ENCODE results near the gene MORN3.
"Not testable (repeated sequence)": the region's sequence is repeated elsewhere in the genome, so short reads cannot be mapped to it uniquely, and the experiment has no call there.

The MORN3 gene

DNA sequence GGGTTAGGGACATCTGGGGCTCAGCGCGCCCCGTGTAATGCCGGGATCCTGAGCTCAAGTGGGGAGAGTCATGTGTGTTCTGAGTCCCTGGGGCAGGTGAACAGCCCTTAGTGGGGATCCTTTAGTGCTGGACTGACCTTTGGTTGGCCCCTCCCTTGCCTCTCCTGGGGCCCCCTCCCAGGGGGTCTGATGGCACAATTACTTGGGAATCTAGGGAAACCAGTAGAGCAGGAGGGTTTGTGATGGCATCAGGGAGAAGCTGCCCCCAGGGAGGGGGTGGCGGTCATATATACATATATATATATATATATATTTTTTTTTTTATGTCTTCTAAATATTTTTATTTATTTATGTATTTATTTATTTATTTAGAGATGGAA is at the start of gene MORN3:
Gene MORN3 (minus strand): TSS at position 134 of the 380 bp plus-strand sequence. CDS start 171 bp downstream, outside the sequence.
- in situ Hi-C loops (cut with MboI; ENCODE audit: low sequenced_read_pairs), result no loop called here

GRCh38 chr12:121718653-121719239 is 49.3 kb upstream of the MORN3 start:
- in situ Hi-C loops (cut with MboI; ENCODE audit: low sequenced_read_pairs), result no loop called here

GRCh38 chr12:121717041-121717699 is 47.7 kb upstream of the MORN3 start:
- in situ Hi-C loops (cut with MboI; ENCODE audit: low sequenced_read_pairs), result no loop called here

GRCh38 chr12:121715862-121716435 is 46.5 kb upstream of the MORN3 start:
- in situ Hi-C loops (cut with MboI; ENCODE audit: low sequenced_read_pairs), result no loop called here

- in situ Hi-C loops (cut with MboI; ENCODE audit: low sequenced_read_pairs), result not testable (repeated sequence)
Measured at GRCh38 chr12:121715055-121715454, 45.6 kb upstream of the MORN3 start.

GRCh38 chr12:121713793-121714192 is 44.3 kb upstream of the MORN3 start:
- in situ Hi-C loops (cut with MboI; ENCODE audit: low sequenced_read_pairs), result no loop called here

GRCh38 chr12:121713257-121713777 is 43.9 kb upstream of the MORN3 start:
- in situ Hi-C loops (cut with MboI; ENCODE audit: low sequenced_read_pairs), result no loop called here

DNA sequence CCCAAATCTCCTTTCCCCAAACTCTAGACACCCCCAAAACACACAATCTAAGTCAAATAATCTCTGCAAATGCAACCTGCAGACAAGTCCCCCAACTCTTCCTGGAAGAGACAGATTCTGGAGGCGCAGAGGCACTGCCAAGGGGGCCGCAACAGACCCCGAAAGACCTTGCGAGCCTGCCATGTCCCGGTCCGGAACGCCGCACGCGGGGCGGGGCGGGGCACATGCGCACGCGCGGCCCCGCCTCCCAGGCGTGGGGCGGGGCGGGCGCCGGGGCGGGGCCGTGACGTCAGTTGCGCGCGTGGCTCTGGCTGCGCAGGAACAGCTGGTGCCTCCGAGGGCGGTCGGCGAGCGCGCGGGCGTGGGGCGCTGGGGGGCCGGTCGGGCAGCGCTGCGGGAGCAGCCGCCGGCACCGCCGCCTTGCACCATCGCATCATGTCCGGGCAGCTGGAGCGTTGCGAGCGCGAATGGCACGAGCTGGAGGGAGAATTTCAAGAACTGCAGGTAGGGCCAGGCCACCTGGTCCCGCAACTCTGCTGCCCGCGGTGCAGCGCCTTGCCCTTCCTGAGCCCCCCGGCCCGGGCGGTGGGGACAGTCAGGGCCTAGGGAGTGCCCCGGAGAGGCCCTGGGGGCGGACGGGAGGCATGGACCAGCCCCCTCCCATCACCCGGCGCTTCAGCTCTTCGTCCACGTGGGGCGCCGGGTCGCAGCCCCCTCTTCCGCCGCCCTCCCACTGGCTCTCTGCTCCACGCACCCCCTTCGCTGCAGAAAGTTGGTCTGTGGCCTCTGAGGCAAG is 43.2 kb upstream of the MORN3 start, which contains the start of gene TMEM120B:
Gene TMEM120B (plus strand): TSS at position 292 of the 796 bp plus-strand sequence. CDS start 144 bp downstream, at position 436.
- in situ Hi-C loops (cut with MboI; ENCODE audit: low sequenced_read_pairs), result no loop called here

- in situ Hi-C loops (cut with MboI; ENCODE audit: low sequenced_read_pairs), result no loop called here
Measured at GRCh38 chr12:121712190-121712460, 42.7 kb upstream of the MORN3 start.

DNA sequence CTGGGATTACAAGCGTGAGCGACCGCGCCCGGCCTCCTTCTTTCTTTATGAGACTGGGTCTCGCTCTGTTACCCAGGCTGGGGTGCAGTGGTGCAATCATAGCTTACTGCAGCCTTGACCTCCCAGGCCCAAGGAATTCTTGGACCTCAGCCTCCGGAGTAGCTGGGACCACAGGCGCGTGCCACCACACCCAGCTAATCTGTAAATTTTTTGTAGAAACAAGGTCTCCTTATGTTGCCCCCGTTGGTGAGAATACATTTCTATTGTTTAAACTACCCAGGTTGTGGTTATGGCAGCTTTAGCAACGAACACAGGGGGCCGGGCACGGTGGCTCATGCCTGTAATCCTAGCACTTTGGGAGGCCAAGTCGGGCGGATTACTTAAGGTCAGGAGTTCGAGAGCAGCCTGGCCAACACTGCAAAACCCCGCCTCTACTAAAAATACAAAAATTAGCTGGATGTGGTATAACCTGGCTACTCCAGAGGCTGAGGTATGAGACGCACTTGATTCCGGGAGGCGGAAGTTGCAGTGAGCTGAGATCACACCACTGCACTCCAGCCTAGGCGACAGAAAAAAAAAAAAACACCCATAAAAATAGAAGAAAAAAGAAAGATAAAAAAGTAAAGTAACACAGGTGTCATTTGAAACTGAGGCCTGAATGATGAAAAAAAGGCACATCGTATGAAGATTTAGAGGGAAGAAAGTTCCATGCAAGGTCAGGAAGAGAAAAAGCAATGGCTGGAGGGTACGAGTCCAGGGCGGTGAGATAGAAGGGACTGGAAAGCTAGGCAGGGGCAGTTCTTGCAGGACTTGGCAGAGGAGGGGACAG is 42.1 kb upstream of the MORN3 start:
- in situ Hi-C loops (cut with MboI; ENCODE audit: low sequenced_read_pairs), result no loop called here

GRCh38 chr12:121709478-121709961 is 40.1 kb upstream of the MORN3 start:
- in situ Hi-C loops (cut with MboI; ENCODE audit: low sequenced_read_pairs), result no loop called here

- in situ Hi-C loops (cut with MboI; ENCODE audit: low sequenced_read_pairs), result not testable (repeated sequence)
Measured at GRCh38 chr12:121709064-121709424, 39.6 kb upstream of the MORN3 start.

GRCh38 chr12:121708313-121709063 is 39.0 kb upstream of the MORN3 start:
- in situ Hi-C loops (cut with MboI; ENCODE audit: low sequenced_read_pairs), result no loop called here

DNA sequence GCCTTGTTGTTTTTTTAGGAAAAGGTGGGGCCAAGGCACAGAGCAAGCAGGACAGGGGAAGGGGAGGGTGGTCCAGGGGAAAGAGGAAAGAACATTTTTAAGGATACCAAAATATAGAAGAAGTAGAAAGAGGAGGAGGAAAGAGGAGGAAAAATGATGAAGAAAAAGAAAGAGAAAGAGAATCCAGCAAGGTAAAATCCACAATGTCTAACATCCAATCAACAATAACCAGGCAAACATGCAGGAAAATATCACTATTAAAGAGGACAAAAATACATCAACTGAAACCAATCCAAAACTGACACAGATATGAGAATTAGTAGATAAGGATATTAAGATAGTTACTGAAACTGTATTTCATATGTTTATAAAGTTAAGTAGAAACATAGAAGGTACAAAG is 36.1 kb upstream of the MORN3 start:
- in situ Hi-C loops (cut with MboI; ENCODE audit: low sequenced_read_pairs), result no loop called here

DNA sequence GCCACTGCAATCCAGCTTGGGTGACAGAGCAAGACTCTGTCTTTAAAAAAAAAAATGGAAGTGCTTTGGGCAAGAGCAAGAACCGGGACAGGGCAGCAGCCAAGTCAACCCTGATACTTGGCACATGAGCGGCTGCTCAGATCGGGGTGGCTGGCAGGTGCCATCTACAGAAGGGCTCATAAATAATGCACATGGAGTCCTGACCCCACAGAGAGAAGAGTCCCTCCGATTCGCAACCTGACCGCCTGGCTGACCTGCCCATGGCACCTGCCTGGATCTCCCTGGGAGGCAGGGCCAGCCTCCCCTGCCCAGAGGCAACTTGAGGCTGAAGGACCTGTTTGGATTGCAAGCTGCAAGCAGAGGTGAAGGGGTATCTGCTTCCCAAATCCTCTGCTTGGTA is 33.5 kb upstream of the MORN3 start:
- in situ Hi-C loops (cut with MboI; ENCODE audit: low sequenced_read_pairs), result no loop called here

DNA sequence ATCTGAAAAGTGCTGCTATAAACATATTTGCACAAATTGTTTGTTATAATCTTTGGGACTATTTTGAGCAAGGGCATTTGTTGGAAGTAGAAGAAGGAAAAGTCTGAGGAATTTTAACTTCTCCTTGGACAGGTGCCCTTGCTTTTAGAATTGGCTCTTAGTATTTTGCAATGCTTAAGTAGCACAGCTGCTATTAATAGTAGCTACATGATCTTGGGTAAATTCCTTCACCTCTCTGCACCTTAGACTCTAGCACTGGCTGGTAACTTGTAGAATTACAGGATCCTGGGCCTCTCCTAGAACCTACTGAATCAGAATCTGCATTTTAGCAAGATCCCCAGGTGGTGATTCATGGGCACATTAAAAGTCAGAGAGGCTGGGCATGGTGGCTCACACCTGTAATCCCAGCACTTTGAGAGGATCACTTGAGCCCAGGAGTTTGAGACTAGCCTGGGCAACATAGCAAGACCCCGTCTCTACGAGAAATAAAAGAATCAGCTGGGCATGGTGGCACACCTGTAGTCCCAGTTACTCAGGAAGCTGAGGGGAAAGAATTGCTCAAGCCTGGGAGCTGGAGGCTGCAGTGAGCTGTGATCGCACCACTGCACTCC is 32.3 kb upstream of the MORN3 start:
- in situ Hi-C loops (cut with MboI; ENCODE audit: low sequenced_read_pairs), result no loop called here

GRCh38 chr12:121697861-121698260 is 28.4 kb upstream of the MORN3 start:
- in situ Hi-C loops (cut with MboI; ENCODE audit: low sequenced_read_pairs), result loop anchor here (10.0 kb wide), 1 partner anchor 187 kb away; the partner anchor contains the start of gene PSMD9

DNA sequence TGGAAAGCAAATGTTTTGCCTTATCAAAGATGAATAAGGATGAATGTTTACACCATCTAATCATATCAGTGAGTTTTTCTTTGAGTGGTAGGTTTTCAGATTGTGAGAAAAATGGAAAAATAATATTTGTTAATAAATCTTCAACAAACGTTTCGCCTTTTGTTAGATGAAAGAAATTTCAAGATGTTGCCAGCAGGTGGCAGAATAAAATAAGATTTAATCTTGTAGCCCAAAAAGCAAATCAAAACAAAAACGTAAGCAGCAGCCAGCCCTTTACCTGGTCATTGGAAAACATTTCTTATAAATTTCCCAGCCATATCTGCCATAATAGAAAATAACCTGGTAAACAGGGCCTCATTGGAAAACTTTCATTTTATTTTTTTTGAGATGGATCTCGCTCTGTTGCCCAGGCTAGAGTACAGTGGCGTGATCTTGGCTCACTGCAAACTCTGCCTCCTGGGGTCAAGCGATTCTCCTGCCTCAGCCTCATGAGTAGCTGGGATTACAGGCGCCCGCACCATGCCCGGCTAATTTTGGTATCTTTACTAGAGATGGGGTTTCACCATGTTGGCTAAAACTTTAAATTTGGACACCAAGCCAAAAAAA is 27.7 kb upstream of the MORN3 start:
- in situ Hi-C loops (cut with MboI; ENCODE audit: low sequenced_read_pairs), result loop anchor here (10.0 kb wide), 1 partner anchor 188 kb away; the partner anchor contains the start of gene PSMD9
